DMS53 (cell line): Measurements from ENCODE around the gene FMNL1.

Experiments used
- DNase-seq: peaks from one replicate; lab custom pipeline; 2025; lab: John Stamatoyannopoulos, UW

The FMNL1 gene

GRCh38 chr17:45282683-45283644 is 61.3 kb downstream of the FMNL1 start:
- peak; percentile 98 for DNase-seq

GRCh38 chr17:45283711-45284110 is 62.0 kb downstream of the FMNL1 start:
- DNase-seq: no peak

- DNase-seq: peak; percentile 54
Measured at GRCh38 chr17:45284176-45285140, 62.8 kb downstream of the FMNL1 start.

GRCh38 chr17:45286286-45286685 is 64.6 kb downstream of the FMNL1 start:
- no peak for DNase-seq

- DNase-seq: peak; percentile 20
Measured at GRCh38 chr17:45287526-45288500, 66.1 kb downstream of the FMNL1 start.

- no peak for DNase-seq
Measured at GRCh38 chr17:45288825-45289224, 67.1 kb downstream of the FMNL1 start.

GRCh38 chr17:45289301-45290268 is 67.9 kb downstream of the FMNL1 start:
- no peak for DNase-seq

GRCh38 chr17:45290269-45290765 is 68.6 kb downstream of the FMNL1 start:
- DNase-seq: no peak

- DNase-seq: no peak
Measured at GRCh38 chr17:45291171-45291805, 69.6 kb downstream of the FMNL1 start.

- no peak for DNase-seq
Measured at GRCh38 chr17:45292696-45293412, 71.2 kb downstream of the FMNL1 start.

- peak; percentile 93 for DNase-seq
Measured at GRCh38 chr17:45293413-45294211, 71.9 kb downstream of the FMNL1 start.

- DNase-seq: peak; percentile 34
Measured at GRCh38 chr17:45294506-45294905, 72.8 kb downstream of the FMNL1 start.

- no peak for DNase-seq
Measured at GRCh38 chr17:45296003-45296832, 74.5 kb downstream of the FMNL1 start.

GRCh38 chr17:45296833-45297124 is 75.1 kb downstream of the FMNL1 start:
- no peak for DNase-seq
